Endodermal cell (in vitro differentiated cells): Measurements from ENCODE around the gene NXPH2. TPM values are rescaled to one million over a fixed set of nuclear protein-coding genes. Genes with fewer than 3 reads are reported as not detected.

Source experiments
- DNase-seq: peaks from one replicate; pipeline ENCODE4 v3.0.0-alpha.2; 2017
- H3K27ac ChIP-seq: 2 replicates; pipeline ENCODE4 v1.5.1; 2013; ENCODE audit warnings: mild to moderate bottlenecking, low read depth, low read length, moderate library complexity
- H3K27me3 ChIP-seq: 2 replicates; pipeline ENCODE4 v1.6.1; 2013; ENCODE audit warnings: mild to moderate bottlenecking, low read length, moderate library complexity; ENCODE audit not compliant: insufficient read depth, control insufficient read depth, poor library complexity, severe bottlenecking
- H3K36me3 ChIP-seq: 2 replicates; pipeline ENCODE4 v1.7.0; 2013; ENCODE audit warnings: mild to moderate bottlenecking, low read length, moderate library complexity; ENCODE audit not compliant: control insufficient read depth, insufficient read depth
- H3K4me1 ChIP-seq: one replicate; pipeline ENCODE4 v1.7.0; 2013; ENCODE audit warnings: low read length; ENCODE audit not compliant: control insufficient read depth, insufficient read depth
- H3K4me3 ChIP-seq: 2 replicates; pipeline ENCODE4 v1.5.1; 2013; ENCODE audit warnings: mild to moderate bottlenecking, low read length, moderate library complexity
- H3K9ac ChIP-seq: 2 replicates; pipeline ENCODE4 v1.6.1; 2013; ENCODE audit warnings: mild to moderate bottlenecking, low read length, moderate library complexity; ENCODE audit not compliant: poor library complexity, severe bottlenecking; ENCODE audit errors: extremely low read depth
- H3K9me3 ChIP-seq: 2 replicates; pipeline ENCODE4 v1.6.1; 2013; ENCODE audit warnings: mild to moderate bottlenecking, low read length, moderate library complexity; ENCODE audit not compliant: control insufficient read depth
- H3K27ac Mint-ChIP-seq: 2 replicates; pipeline ENCODE4 v1.8.0; 2020; ENCODE audit warnings: mixed read lengths
- H3K27me3 Mint-ChIP-seq: 2 replicates; pipeline ENCODE4 v1.8.0; 2021; ENCODE audit warnings: mild to moderate bottlenecking, mixed read lengths; ENCODE audit not compliant: insufficient read depth
- H3K36me3 Mint-ChIP-seq: 2 replicates; pipeline ENCODE4 v1.8.0; 2020; ENCODE audit warnings: low read depth, mixed read lengths
- H3K4me1 Mint-ChIP-seq: 2 replicates; pipeline ENCODE4 v1.8.0; 2020; ENCODE audit warnings: mixed read lengths
- H3K4me3 Mint-ChIP-seq: 2 replicates; pipeline ENCODE4 v1.8.0; 2020; ENCODE audit warnings: mild to moderate bottlenecking, moderate library complexity, mixed read lengths
- H3K9me3 Mint-ChIP-seq: 2 replicates; pipeline ENCODE4 v1.8.0; 2020; ENCODE audit warnings: mild to moderate bottlenecking, mixed read lengths
- WGBS, 2 experiments: methylation state at CpG; one replicate each; pipeline versions ENCODE4 v1.1.5 to v1.1.7; 2013; ENCODE audit warnings: missing lambda C conversion rate in 2 of 2, mixed read lengths in 1 of 2; ENCODE audit not compliant: insufficient coverage in 1 of 2, insufficient read length in 1 of 2; 5-methylcytosine and 5-hydroxymethylcytosine counted together
- total RNA-seq, 2 donors: library from RNA; stranded (reverse); fragmentation: NEBNext Ultra II Directional in 1 of 2; extraction: Animal tissue kit (Norgen Biotek cat#: 25700) in 1 of 2; gene quantifications; 2 replicates in 1 of 2; 3 replicates in 1 of 2; pipeline ENCODE4 v1.2.1, GENCODE V29; 2021
- TF ChIP-seq, protein P1 (sequence below): fragments of 200-600 bp; sonication (generic); conservative IDR thresholded peaks from 2 replicates; pipeline ENCODE4 v1.5.0; 2021; ENCODE audit warnings: antibody characterized with exemption, mild to moderate bottlenecking

NXPH2 gene
- total RNA-seq, 2 donors from 2014 or later: 3.7 to 4.8 TPM

DNA sequence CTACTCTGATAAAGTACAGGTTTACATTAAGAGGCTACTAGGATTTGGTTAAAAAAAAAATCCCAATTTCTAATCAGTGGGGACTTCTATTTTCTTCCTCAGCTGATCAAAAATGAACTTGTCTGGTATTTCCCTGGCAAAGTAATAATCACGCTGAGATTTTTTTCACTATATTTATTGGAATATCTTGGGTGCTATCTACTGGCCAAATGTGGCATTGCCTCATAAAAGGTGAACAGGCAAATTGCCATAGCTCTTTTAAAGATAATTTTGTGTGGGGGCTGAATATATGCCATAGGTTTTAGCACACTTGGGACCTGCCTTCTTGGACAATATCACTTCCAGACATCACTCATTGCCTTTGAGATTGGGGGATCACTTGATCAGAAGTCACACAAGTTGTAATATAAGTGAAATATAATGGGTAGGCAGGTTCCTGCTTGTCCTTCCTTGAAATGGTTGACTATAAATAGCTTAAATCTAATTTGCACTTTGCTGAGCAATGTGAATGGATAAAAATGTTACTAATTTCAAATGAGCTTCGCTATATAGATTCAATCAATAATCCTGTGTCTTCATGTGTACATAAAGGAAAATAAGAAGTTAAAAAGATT lies 7.0 kb upstream of the NXPH2 start:
- TF ChIP-seq, protein P1, sequence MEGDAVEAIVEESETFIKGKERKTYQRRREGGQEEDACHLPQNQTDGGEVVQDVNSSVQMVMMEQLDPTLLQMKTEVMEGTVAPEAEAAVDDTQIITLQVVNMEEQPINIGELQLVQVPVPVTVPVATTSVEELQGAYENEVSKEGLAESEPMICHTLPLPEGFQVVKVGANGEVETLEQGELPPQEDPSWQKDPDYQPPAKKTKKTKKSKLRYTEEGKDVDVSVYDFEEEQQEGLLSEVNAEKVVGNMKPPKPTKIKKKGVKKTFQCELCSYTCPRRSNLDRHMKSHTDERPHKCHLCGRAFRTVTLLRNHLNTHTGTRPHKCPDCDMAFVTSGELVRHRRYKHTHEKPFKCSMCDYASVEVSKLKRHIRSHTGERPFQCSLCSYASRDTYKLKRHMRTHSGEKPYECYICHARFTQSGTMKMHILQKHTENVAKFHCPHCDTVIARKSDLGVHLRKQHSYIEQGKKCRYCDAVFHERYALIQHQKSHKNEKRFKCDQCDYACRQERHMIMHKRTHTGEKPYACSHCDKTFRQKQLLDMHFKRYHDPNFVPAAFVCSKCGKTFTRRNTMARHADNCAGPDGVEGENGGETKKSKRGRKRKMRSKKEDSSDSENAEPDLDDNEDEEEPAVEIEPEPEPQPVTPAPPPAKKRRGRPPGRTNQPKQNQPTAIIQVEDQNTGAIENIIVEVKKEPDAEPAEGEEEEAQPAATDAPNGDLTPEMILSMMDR: peak; percentile 79
- peak; percentile 55 for DNase-seq

DNA sequence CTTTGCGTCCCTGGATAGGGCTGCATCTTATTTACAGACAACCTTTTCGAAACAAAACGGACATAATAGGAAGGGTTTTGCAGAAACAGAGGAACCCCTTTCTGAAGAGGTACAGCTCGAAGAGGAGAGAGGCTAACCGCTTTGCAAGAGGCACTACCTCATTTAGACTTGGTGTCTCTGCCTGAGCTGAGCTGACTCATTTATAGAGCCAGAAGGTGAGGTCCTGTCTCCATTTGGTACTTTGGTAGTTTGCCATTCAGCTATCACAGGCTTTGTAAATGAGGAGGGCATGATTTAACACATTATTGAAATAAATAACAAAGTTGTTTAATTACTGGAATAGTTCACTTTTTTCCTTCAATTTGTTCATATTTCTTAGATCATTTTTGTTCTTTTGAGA lies 2.2 kb upstream of the NXPH2 start:
- H3K4me3 ChIP-seq: no peak overlapping the region
- H3K9me3 ChIP-seq: no peaks in the 10 kb centered on the region
- Mint-ChIP-seq H3K27ac (no peak overlapping the region), H3K36me3 (no peaks in the 10 kb centered on the region), H3K4me1 (peaks cover 27% of the 10 kb centered on the region), H3K4me3 (no peak overlapping the region), H3K9me3 (no peaks in the 10 kb centered on the region), H3K27me3 (peaks cover 84% of the 10 kb centered on the region)
- no peak for DNase-seq
- H3K9ac ChIP-seq: no peak overlapping the region
- no peak overlapping the region for H3K27ac ChIP-seq
- 90 to 92% methylated on average over 5 of the region's 5 CpGs for WGBS, 2 experiments
- H3K36me3 ChIP-seq: no peaks in the 10 kb centered on the region
- TF ChIP-seq, protein P1: no peak
- peaks cover 78% of the 10 kb centered on the region for H3K27me3 ChIP-seq
- peaks cover 5% of the 10 kb centered on the region for H3K4me1 ChIP-seq

More for the DNA sequence above, 7.0 kb upstream of the NXPH2 start:
- H3K9ac ChIP-seq: no peak overlapping the region
- H3K36me3 ChIP-seq: no peaks in the 10 kb centered on the region
- Mint-ChIP-seq H3K4me3 (no peak overlapping the region), H3K27ac (no peak overlapping the region), H3K27me3 (peaks cover 47% of the 10 kb centered on the region), H3K36me3 (no peaks in the 10 kb centered on the region), H3K9me3 (peaks cover 2% of the 10 kb centered on the region), H3K4me1 (no peaks in the 10 kb centered on the region)
- H3K4me1 ChIP-seq: no peaks in the 10 kb centered on the region
- H3K27me3 ChIP-seq: peaks cover 40% of the 10 kb centered on the region
- H3K9me3 ChIP-seq: no peaks in the 10 kb centered on the region
- 47% methylated on average over 2 of the region's 2 CpGs; no CpG with 5 or more reads in 1 of the 2 experiments for WGBS, 2 experiments
- no peak overlapping the region for H3K27ac ChIP-seq
- no peak overlapping the region for H3K4me3 ChIP-seq

DNA sequence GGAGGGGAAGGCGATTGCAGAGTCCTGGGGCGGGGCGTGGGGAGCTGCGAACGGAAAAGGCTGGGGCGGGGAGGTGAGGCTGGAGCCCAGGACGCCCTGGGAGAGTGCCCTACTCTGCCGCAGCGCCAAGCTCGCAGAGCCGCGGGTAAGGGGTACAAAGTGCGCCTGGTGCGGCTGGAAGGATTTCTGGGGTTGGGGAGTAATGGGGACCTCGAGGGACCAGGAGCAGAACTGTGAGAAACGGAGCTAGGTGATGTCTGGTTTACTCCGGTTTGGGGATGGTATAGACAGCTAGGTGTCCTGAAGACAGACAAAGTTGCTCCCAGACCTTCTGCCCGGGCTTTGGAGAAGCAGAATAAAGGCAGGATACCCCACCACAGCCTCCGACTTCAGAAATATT lies 718 bp upstream of the NXPH2 start:
- peaks cover 27% of the 10 kb centered on the region for H3K4me1 Mint-ChIP-seq
- Histone ChIP-seq H3K9me3 (no peaks in the 10 kb centered on the region), H3K36me3 (no peaks in the 10 kb centered on the region), H3K4me3 (peak overlapping the region; percentile 66), H3K4me1 (peaks cover 5% of the 10 kb centered on the region), H3K27ac (no peak overlapping the region), H3K27me3 (peaks cover 71% of the 10 kb centered on the region), H3K9ac (no peak overlapping the region)
- H3K36me3 Mint-ChIP-seq: no peaks in the 10 kb centered on the region
- H3K9me3 Mint-ChIP-seq: no peaks in the 10 kb centered on the region
- H3K27me3 Mint-ChIP-seq: peaks cover 76% of the 10 kb centered on the region
- TF ChIP-seq, protein P1: no peak
- H3K4me3 Mint-ChIP-seq: peak overlapping the region; percentile 67
- no peak overlapping the region for H3K27ac Mint-ChIP-seq
- 15 to 32% methylated on average over 7 to 19 of the region's 19 CpGs for WGBS, 2 experiments
- no peak for DNase-seq
